ENCODE data around the gene BANF2.
"Not testable (repeated sequence)": the region's sequence is repeated elsewhere in the genome, so short reads cannot be mapped to it uniquely, and the experiment has no call there.

Gene BANF2

DNA sequence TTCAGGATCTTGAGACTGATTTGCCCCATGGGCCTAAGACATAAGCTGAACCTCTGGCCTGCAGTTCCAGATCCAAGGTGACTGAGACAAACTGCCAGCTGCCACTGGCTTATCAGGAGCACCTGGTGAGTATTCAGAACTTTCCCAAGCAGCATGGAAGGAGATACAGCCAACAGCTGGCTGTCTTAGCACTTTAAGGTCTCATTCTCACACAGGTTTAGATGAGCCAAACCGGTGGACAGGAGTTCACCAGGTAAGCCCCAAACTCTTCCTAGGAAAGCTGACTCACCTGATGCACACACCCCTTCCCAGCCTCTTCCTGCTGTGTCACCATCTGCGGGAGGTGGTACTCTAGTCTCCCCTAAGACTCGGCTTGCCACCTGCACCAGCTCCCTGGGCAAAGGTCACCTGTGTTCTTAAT is at the start of gene BANF2:
BANF2 (plus strand) TSS at position 36 of the 421 bp plus-strand sequence. CDS start 25,060 bp downstream, outside the sequence.
- no peak for DNase-seq (ENCODE audit: low read depth in 1 of 2, low spot score in 1 of 2)

DNA sequence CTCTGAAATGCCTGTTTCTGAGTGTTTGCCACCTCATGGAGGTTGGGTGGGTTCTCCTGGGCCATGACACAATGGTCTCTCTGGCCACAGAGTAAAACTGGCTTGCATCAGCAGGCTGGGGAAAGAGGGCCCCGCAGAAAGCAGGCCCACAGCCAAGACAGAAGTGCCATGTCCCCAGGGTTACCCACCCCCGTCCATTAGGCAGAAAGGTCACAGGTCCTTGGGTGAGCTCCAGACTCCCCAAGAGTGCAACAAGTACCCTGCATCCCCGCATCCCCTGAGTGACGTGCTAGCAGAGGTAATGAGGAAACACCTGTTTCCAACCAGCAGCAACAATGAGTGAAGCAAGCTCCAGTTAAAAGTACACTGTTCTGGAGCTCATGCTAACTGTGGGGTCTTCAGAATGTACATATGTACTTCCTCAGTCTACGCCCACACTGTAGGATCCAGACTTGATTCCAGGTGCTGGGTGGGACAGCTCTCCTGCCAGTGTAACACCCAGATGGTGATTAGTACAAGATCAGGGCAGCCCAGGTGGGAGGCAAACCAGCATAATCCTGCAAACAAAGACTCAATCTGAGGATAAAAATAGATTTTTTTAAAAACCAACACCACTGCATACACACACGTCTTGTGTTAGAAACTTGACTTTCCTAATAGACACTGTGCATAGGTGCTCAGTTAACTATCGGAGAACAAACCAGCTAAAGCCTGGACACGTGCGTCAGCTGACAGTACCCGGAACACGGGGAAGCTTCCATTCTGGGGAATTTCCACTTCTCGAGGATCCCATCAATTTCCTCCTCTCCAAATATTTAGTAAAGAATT is 49.3 kb upstream of the BANF2 start:
- no peak for DNase-seq (ENCODE audit: low read depth in 1 of 2, low spot score in 1 of 2)

DNA sequence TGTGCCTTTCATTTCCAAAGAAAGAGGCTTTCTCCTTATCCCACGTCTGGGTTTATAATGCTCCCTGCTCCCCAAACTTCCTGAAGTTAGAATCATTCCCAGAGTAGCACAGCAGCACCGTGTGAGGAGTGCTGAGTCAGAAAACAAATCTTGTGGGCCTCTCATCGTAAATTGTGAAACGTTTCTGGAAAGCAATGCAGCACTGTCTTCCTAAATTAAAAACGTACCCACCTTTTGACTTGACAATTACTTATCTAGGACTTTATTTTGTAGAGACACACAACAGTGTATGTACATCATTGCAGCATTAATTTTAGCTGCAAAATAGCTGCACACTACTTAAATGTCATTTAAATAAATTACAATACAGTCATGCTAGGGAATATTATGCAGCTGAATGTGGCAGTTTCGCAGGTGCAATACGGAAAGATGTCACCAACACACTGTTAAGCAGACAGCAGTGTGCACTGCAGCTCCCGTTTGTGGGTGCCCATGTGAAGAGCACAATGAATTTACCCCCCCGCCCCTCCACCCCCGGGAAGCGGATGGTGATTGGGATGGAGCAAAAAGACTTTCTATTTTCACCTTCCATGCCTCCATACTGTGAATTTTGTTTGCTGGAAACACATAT is 48.5 kb upstream of the BANF2 start:
- DNase-seq (ENCODE audit: low read depth in 1 of 2, low spot score in 1 of 2), result no peak

DNA sequence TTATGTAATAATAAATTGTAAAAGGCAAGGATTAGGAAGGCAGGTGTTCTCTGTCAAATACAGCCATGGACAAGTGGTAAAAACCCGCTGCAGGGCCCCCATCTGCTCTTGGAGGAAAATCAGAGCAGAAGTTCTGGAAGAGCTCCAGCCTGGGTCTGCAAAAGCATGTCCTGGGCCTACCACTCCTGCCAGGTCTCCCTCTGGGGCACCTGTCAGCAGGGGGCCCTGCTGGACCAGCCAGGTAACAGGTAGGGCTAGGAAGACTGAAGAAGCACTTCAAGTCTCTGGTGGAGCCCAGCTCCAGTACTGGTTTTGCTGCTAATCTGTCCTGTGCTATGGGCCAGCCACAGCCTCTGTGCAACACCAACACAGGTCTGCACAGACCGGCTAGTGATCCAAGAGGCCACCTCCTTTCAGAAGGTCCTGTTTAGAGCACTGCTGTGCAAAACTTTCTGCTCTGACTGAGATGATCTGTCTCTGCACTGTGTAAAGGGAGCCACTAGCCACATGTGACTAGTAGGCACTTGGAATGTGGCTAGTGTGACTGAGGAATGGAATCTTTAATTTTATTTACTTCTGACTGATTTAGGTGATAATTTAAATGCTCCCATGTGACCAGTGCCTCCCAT is 47.9 kb upstream of the BANF2 start:
- DNase-seq (ENCODE audit: low read depth in 1 of 2, low spot score in 1 of 2), result no peak

DNA sequence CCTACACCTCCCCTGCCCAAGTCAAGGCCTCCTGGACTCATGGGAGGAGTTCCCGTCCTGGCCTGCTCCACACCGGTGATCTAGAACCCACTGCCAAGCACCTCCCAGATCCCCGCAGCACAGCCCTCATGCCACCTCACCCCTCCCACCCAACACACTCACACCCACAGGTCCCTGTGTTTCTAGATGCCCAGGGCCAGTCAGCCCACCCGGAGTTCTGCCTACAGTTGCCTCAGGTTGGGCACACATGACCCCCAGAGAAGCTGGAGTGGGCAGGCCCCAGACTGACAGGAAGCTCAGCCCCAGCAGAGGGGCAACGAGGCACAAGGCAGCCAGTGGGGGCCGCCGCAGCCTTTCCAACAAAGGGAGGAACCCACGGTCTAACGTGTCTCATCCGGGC is 47.4 kb upstream of the BANF2 start:
- DNase-seq (ENCODE audit: low read depth in 1 of 2, low spot score in 1 of 2), result no peak

DNA sequence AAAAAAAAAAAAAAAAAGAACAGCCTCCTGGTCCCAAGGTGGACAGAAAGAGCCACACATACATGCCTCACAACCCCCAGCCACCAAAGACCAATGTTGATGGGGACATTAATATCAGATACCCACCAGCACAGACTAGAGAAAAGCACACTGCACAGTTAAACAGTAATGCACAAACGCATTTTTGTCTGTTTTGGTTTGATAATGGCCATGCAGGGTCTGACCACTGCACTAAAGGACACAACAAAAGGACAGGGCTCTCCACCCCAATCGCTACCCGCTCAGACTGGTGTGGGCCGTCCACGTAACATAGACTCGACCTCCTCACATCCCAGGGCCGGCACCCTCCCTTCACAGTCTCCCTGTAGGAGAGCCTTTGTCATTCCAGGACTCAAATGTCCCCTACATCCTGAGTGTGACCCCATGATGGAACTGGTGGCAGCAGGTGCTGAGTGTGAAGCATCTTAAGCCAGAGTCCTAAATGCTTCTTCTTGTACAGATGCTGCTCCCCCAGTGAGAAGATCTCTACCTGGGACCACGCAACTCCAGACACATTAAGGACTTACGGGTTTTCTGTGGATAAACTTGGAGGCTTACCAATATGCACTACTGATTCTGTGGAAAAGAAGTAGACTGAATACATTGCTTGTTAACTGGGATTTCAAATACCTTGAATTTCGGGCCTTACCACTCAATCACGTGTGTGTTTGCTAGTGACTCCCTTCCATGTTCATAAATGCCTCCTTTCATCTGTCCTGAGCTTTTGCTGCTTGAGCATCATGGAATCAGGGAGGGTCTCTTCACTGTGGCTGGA is 45.7 kb upstream of the BANF2 start:
- no peak for DNase-seq (ENCODE audit: low read depth in 1 of 2, low spot score in 1 of 2)

DNA sequence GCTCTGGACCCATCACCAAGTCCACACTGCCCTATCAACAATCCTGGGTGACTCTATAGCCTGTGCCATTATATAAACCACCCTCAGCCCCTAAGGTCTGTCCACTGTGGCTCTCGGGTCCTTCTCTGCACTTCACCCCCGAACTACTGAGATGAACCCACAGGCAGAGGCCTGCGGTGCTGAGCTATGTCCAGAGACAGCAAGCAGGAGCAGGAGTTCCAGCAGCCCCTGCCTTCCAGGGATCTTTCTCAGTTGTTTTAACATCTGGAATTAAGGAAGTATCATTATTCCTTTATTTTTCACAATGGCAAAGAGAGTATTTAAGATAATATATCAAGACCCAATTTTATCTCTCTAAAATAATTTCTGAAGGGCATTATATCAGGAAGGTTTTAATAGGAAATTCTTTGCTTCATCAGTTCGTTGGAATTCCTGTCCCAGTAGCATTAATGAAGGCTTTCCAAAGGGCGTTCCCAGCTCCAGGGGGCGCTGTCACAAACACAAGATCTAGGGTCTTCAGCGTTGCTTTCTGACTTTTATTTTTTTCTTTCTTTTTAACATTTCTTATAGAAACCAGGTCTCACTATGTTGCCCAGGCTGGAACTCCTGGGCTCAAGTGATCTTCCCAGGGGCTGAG is 45.0 kb upstream of the BANF2 start:
- no peak for DNase-seq (ENCODE audit: low read depth in 1 of 2, low spot score in 1 of 2)

DNA sequence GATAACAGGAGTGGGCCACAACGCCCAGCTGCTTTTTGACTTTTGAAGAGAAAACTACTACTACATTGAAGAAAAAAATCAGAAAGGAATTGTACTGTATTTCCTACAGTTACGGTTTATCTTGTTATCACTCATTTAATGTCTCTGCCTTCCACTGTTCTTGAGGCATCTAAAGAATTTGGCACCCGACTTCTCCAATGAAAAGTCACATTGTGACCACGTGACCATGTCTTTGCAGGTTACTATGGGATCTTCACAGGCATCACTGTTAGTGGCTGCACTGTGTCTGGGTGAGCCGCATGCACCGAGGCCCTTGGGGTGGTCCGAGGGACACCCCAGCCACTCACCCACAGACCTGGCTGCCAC is 44.5 kb upstream of the BANF2 start:
- no peak for DNase-seq (ENCODE audit: low read depth in 1 of 2, low spot score in 1 of 2)

DNA sequence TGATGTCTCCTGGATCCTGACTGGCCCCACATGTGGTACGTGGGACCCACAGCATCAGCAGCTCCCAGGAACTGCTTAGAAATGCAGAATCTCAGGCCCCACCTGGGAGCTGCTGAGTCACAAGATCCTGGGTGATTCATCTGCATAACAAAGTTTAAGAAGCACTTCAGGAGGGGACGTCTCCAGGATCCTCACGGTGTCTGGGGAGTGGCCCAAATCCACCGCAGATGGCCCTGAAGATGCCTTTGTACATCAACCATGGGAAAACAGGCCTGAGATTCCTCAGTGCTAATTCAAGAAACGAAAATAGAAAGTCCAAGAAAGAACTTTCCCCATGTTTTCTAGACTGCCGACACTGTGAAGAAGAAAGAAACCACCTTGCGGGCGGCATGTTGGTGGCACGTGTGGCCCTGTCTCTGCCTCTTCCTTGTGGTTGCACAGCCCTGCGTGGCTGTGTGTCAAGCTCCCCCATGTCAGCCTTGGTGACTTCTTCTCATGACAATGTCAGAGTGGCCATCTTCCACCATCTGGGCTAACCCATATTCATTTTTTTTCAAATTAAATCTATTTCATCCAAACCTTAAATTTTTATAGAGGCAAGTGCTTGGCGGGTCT is 43.8 kb upstream of the BANF2 start:
- no peak for DNase-seq (ENCODE audit: low read depth in 1 of 2, low spot score in 1 of 2)

DNA sequence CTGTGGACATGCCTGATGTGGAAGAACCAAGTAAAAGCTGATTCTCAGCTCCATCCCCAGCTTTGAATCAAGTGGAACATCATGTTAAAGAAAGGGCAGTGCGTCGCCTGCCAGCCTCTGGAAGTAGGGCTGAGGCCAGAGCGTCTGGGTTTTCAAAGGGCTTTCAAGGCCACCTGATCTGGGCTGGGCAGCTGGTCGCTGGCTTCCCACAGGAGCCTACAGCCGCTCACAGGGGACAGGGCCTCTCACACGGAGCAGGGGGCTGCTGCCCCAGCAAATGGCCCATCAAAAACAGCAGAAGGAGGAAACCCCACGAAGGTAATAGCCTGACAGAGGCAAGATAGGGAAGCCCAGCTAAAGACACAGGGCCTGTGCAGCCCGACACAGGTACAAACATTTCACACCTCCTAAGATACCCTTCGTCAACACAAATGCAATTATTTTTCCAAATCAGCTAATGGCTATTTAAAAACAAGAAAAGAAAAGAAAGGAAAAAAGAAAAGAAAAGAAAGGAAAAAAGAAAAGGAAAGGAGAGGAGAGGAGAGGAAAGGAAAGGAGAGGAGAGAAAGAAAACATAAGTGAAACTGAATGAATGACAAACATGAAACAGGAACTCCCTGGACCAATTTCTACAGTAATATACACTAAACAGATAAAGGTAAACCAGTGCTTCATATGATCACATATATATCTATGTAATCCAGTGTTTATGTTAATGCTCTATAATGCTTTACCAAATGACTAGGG is 42.5 kb upstream of the BANF2 start:
- no peak for DNase-seq (ENCODE audit: low read depth in 1 of 2, low spot score in 1 of 2)

DNA sequence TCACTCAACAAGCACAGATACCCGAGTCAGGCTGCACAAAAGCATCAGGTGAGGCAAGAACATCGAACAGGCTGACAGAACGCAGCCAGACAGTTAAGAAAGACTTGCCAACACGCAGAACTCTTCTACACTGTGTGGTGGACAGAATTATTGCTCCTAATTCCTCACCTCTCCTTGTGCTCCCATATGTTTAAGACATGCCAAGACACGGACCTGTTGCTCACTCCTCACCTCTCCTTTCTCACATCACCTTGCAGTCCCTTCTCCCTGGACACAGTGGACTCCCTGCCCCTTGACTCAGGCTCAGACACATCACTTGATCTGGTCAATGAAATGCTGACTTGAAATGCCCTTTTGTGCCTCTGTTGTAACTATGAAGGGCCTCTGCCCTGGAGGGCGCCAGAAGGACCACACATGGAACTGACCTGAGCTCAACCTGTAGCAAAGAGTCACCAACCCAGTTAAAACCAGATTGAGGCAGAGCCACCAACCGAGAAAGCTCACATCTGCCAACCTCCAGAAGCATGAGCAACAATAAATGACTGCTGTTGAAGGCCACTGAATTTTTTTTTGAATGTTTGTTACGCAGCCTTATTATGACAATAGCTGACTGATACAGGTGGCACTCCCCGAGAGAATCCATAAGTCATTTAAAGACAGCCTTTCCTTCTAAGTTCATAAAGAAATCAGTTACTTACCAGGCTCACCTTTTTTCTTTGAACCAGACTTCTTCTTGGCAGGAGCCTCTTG is 41.7 kb upstream of the BANF2 start:
- no peak for DNase-seq (ENCODE audit: low read depth in 1 of 2, low spot score in 1 of 2)

DNA sequence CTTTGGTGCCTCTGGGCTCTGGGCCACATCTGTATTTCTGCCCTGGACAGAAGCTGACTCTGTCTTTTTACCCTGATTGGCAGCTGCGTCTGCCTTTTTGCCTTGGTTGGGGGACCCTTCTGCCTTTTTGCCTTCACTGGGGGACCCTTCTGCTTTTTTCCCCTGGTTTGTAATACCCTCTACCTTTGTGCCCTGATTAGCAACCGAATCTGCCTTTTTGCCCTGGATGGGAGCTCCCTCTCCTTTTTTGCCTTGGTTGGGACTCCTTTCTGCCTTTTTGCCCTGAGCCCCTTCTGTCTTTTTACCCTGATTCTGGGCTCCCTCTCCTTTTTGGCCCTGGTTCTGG is 41.1 kb upstream of the BANF2 start:
- no peak for DNase-seq (ENCODE audit: low read depth in 1 of 2, low spot score in 1 of 2)

DNA sequence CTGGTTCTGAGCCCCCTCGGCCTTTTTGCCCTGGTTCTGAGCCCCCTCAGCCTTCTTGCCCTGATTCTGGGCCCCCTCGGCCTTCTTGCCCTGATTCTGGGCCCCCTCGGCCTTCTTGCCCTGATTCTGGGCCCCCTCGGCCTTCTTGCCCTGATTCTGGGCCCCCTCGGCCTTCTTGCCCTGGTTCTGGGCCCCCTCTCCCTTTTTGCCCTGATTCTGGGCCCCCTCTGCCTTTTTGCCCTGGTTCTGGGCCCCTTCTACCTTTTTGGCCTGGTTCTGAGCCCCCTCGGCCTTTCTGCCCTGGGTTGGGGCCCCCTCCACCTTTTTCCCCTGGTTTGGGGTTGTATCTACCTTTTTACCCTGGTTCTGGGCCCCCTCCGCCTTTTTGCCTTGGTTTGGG is 40.4 kb upstream of the BANF2 start:
- not testable (repeated sequence) for DNase-seq (ENCODE audit: low read depth in 1 of 2, low spot score in 1 of 2)

DNA sequence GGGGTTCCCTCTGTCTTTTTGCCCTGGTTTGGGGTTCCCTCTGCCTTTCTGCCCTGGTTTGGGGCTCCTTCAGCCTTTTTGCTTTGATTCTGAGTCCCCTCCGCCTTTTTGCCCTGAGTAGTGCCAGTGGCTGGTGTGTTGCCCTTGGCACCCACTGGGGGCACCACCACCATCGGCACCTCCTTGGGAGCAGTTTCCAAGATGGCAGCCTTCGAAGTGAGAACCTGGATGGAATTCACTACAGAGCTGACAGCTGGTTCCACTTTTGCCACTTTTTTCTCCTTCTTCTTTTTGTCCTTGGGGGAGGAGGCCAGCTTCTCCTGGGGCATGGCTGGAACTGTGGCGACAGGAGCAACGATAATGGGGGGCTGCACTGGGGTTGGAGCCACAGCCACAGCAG is 40.0 kb upstream of the BANF2 start:
- DNase-seq (ENCODE audit: low read depth in 1 of 2, low spot score in 1 of 2), result no peak

DNA sequence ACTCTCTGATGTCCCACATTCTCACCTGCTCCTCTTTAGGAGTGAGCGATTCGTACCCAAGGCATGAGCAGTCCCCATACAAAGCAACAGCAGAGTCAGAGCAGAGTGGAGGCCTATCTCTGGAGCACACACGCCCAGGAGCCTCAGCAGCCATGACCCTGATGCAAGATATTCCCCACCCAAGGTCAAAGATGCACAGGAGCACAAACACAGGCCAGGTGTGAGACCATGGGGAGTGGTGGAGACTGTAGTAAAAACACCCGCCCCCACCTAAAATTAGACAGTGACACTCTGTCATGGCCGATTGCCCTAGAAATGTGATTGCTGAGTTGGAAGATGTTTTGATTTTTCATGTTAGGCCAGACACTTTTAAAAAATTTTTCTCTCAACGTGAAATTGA is 39.1 kb upstream of the BANF2 start:
- DNase-seq (ENCODE audit: low read depth in 1 of 2, low spot score in 1 of 2), result no peak

DNA sequence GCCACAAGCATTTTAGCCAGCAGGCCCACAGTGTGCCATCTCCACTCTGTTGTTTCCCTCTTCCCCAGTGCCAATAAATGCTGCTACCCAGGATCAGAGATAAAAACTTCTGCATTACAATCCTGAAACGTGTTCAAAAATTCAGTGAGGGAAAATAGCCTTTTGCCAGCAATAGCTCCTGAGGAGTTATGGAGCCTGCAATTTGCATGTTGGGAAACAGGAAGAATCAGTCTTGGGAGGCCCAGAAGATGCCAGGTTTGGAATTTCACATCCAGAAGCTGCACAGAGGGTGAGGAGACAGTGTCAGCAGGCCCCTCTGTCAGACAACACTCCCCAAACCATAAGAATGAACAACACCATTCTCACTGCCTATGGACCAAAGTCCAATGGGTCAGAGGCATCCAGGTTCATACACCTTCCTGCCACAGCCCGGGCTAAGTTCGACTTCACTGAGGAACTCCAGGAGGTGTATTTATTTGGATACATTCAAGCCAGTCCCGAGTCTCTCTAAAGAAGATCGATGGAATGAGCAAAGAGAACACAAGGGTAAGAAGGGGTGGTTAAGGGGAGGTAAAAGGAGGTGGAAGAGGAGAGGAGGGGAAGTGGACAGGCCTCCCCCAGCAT is 38.5 kb upstream of the BANF2 start:
- DNase-seq (ENCODE audit: low read depth in 1 of 2, low spot score in 1 of 2), result no peak

DNA sequence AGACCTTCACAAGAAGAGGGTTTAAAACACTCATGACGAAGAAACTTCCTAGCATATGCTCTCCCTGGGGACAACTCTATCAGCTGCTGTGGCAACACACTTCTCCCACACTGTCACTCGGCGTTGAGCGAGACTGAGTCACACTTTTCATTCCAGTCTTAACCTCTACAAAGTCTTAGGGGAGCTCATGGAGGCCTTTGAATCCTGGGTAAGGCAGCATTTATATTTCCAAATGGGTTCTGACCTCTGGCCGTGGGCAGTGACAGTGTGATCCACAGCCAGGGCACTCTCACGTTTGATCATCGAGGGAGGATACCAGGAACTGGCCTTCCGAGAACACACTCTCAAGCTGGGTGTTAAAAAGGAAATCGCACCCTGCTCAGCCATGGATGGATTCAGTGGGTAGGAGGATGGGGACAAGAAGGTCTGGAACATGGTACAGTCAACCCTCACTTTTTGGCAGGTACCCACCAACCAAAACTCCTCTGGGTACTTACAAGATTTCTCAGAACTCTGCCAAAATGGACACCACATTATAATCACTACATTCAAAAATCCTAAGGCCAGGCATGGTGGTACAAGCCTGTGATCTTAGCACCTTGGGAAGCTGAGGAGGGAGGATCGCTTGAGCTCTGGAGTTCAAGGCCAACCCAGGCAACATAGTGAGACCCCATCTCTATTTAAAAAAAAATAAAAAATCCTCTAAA is 37.3 kb upstream of the BANF2 start:
- no peak for DNase-seq (ENCODE audit: low read depth in 1 of 2, low spot score in 1 of 2)

DNA sequence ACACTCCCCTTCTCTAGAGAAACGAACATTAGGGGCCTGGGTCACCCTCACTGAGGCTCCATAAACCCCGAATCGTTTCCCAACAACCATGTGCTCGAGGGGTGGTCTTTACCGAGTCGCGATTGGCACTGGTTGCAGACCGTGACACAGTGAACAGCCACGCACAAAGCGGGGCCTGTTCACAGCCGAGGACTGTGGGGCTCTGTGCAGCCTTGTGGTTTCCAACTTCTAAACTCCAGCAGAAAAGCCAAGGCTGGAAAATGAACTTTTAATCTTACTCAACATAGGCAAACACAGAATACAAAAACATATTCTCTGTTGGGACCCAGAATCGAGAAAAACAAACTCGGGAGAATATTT is 36.7 kb upstream of the BANF2 start:
- no peak for DNase-seq (ENCODE audit: low read depth in 1 of 2, low spot score in 1 of 2)

Data from activated CD4-positive, alpha-beta T cell treated with anti-CD3 and anti-CD28 coated beads, Interleukin-2, amount 50 U/mL, for 24 hours (primary cell).